Measurements from ENCODE around the gene CAPN8.

Gene CAPN8

GRCh38 chr1:223653015-223653414 is 12.5 kb downstream of the CAPN8 start:
- Histone ChIP-seq H3K9me2 (replicated peaks; ENCODE audit: control insufficient read depth, low read length) (no peaks in the 10 kb centered on the region), H3K4me2 (ENCODE audit: low read length) (no peak overlapping the region), H3K9me3 (ENCODE audit: control insufficient read depth, insufficient read depth, low read length) (no peaks in the 10 kb centered on the region), H3K27me3 (ENCODE audit: control insufficient read depth, low read length) (no peaks in the 10 kb centered on the region), H3K79me2 (ENCODE audit: control insufficient read depth, low read length) (no peaks in the 10 kb centered on the region), H4K20me1 (ENCODE audit: control insufficient read depth, insufficient read depth, low read depth, low read length) (no peaks in the 10 kb centered on the region), H3K27ac (ENCODE audit: low read depth, low read length) (no peak overlapping the region), H3K4me3 (ENCODE audit: low read length) (no peak overlapping the region), H3F3A (ENCODE audit: control insufficient read depth, insufficient read depth) (no peaks in the 10 kb centered on the region), H3K4me1 (ENCODE audit: control insufficient read depth, low read length) (no peaks in the 10 kb centered on the region), H3K36me3 (ENCODE audit: control insufficient read depth, low read length) (no peaks in the 10 kb centered on the region)
- TF ChIP-seq CTCF (IDR thresholded peaks at IDR 0.05; ENCODE audit: low read depth, low read length, poor library complexity, severe bottlenecking) (no peak), EZH2phosphoT487 (IDR thresholded peaks at IDR 0.05; ENCODE audit: borderline replicate concordance, low read length) (no peak)

GRCh38 chr1:223652436-223652941 is 13.0 kb downstream of the CAPN8 start:
- no peaks in the 10 kb centered on the region for H3K9me2 ChIP-seq (replicated peaks; ENCODE audit: control insufficient read depth, low read length)
- H3K9me3 ChIP-seq (ENCODE audit: control insufficient read depth, insufficient read depth, low read length): no peaks in the 10 kb centered on the region
- H3K36me3 ChIP-seq (ENCODE audit: control insufficient read depth, low read length): no peaks in the 10 kb centered on the region
- no peaks in the 10 kb centered on the region for H3K4me1 ChIP-seq (ENCODE audit: control insufficient read depth, low read length)
- H3K27ac ChIP-seq (ENCODE audit: low read depth, low read length): no peak overlapping the region
- H4K20me1 ChIP-seq (ENCODE audit: control insufficient read depth, insufficient read depth, low read depth, low read length): no peaks in the 10 kb centered on the region
- no peak overlapping the region for H3K4me2 ChIP-seq (ENCODE audit: low read length)
- H3K27me3 ChIP-seq (ENCODE audit: control insufficient read depth, low read length): no peaks in the 10 kb centered on the region
- H3F3A ChIP-seq (ENCODE audit: control insufficient read depth, insufficient read depth): no peaks in the 10 kb centered on the region
- H3K79me2 ChIP-seq (ENCODE audit: control insufficient read depth, low read length): no peaks in the 10 kb centered on the region
- TF ChIP-seq CTCF (IDR thresholded peaks at IDR 0.05; ENCODE audit: low read depth, low read length, poor library complexity, severe bottlenecking) (no peak), EZH2phosphoT487 (IDR thresholded peaks at IDR 0.05; ENCODE audit: borderline replicate concordance, low read length) (no peak)
- no peak overlapping the region for H3K4me3 ChIP-seq (ENCODE audit: low read length)

DNA sequence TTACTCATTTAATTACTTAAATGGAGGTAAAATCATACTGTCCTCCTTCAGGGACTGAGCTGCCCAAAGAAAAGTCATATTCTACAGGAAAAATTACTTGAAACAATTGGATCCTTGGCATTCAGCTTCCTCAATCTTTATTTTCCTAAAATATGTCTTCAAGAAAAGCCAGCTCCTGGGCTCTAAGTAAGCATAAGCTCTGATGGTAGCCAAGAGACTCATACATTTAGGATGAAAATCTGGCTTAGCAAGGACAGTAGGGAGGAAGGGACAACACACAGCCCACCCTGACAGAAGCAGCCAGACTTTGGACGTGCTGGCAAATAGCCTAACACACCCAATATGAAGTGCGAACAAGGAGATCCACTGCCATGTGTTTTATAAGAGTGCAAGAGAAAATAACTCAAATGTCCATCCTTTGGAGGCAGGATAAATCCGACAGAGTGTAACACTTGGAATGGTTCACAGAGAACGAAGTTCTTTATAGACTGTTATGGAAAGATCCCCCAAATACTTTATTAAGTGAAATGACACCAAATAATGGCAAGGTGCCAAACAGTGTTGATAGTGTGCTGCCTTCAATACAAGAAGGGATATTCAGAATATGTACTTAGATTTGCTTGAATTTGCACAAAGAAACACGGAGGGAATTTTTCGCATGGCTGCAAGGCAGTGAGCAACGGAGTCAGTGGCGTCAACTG is 14.1 kb downstream of the CAPN8 start:
- Histone ChIP-seq H4K20me1 (ENCODE audit: control insufficient read depth, insufficient read depth, low read depth, low read length) (no peaks in the 10 kb centered on the region), H3K27ac (ENCODE audit: low read depth, low read length) (no peak overlapping the region), H3K27me3 (ENCODE audit: control insufficient read depth, low read length) (no peaks in the 10 kb centered on the region), H3K4me3 (ENCODE audit: low read length) (no peak overlapping the region), H3K4me1 (ENCODE audit: control insufficient read depth, low read length) (no peaks in the 10 kb centered on the region), H3K9me3 (ENCODE audit: control insufficient read depth, insufficient read depth, low read length) (no peaks in the 10 kb centered on the region), H3K4me2 (ENCODE audit: low read length) (no peak overlapping the region), H3F3A (ENCODE audit: control insufficient read depth, insufficient read depth) (no peaks in the 10 kb centered on the region), H3K79me2 (ENCODE audit: control insufficient read depth, low read length) (no peaks in the 10 kb centered on the region), H3K36me3 (ENCODE audit: control insufficient read depth, low read length) (no peaks in the 10 kb centered on the region), H3K9me2 (replicated peaks; ENCODE audit: control insufficient read depth, low read length) (no peaks in the 10 kb centered on the region)
- TF ChIP-seq EZH2phosphoT487 (IDR thresholded peaks at IDR 0.05; ENCODE audit: borderline replicate concordance, low read length): no peak
- no peak for TF ChIP-seq CTCF (IDR thresholded peaks at IDR 0.05; ENCODE audit: low read depth, low read length, poor library complexity, severe bottlenecking)
